Lower leg skin (tissue), 4 donors: ENCODE measurements around the gene DHX30. TPM values are rescaled to one million over a fixed set of nuclear protein-coding genes. Genes with fewer than 3 reads are reported as not detected.

Experiments used
- DNase-seq, 2 donors: peaks; one replicate each; pipeline ENCODE4 v3.0.0-alpha.2; 2019; ENCODE audit warnings: low spot score in 2 of 2
- H3K4me3 ChIP-seq: fragments of 200-600 bp; sonication (generic); 2 replicates; pipeline ENCODE4 v1.5.1; 2017; ENCODE audit warnings: mild to moderate bottlenecking, low read depth; ENCODE audit not compliant: poor library complexity, severe bottlenecking
- POLR2A ChIP-seq, 2 donors: fragments of 450-650 bp; IDR thresholded peaks; one replicate each; pipeline ENCODE4 v1.6.1; 2016 to 2017; ENCODE audit warnings: antibody characterized with exemption in 2 of 2, mild to moderate bottlenecking in 1 of 2, moderate library complexity in 1 of 2
- WGBS, 2 donors: methylation state at CpG; one replicate each; pipeline ENCODE4 v1.1.5; 2018; 5-methylcytosine and 5-hydroxymethylcytosine counted together
- intact Hi-C: fragments of 100-400 bp; cut with DNase I; formaldehyde crosslinking; loops from one replicate; pipeline ENCODE4 v1.15.0; 2023; ENCODE audit warnings: low total_unique reads
- total RNA-seq, 4 donors: library from RNA; depleted of rRNA; stranded (reverse); fragments of >200 nt; gene quantifications; one replicate each; pipeline ENCODE4 v1.1.0, GENCODE V29; 2016
- TF ChIP-seq, protein P1 (sequence below), 3 donors: fragments of 450-650 bp; IDR thresholded peaks; one replicate each; pipeline ENCODE4 v1.5.1; 2016; ENCODE audit warnings: antibody characterized with exemption in 3 of 3, mild to moderate bottlenecking in 3 of 3, moderate library complexity in 2 of 3

Gene DHX30
- total RNA-seq, 4 donors from 2014 or later = 59.0 to 81.0 (median 66.7) TPM

- intact Hi-C loops = loop anchor here (10.0 kb wide), 1 partner anchor 306 kb away; no protein-coding TSS in a partner anchor
- WGBS, 2 donors = 65 to 74% methylated on average over 14 of the region's 14 CpGs
- DNase-seq = no peak
- no peak overlapping the region for H3K4me3 ChIP-seq
- no peak for TF ChIP-seq POLR2A (IDR thresholded peaks at IDR 0.05)
- TF ChIP-seq, protein P1, sequence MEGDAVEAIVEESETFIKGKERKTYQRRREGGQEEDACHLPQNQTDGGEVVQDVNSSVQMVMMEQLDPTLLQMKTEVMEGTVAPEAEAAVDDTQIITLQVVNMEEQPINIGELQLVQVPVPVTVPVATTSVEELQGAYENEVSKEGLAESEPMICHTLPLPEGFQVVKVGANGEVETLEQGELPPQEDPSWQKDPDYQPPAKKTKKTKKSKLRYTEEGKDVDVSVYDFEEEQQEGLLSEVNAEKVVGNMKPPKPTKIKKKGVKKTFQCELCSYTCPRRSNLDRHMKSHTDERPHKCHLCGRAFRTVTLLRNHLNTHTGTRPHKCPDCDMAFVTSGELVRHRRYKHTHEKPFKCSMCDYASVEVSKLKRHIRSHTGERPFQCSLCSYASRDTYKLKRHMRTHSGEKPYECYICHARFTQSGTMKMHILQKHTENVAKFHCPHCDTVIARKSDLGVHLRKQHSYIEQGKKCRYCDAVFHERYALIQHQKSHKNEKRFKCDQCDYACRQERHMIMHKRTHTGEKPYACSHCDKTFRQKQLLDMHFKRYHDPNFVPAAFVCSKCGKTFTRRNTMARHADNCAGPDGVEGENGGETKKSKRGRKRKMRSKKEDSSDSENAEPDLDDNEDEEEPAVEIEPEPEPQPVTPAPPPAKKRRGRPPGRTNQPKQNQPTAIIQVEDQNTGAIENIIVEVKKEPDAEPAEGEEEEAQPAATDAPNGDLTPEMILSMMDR (IDR thresholded peaks at IDR 0.05) = no peak
These were observed 46.3 kb downstream of the DHX30 start for GRCh38 chr3:47849186-47849698.

DNA sequence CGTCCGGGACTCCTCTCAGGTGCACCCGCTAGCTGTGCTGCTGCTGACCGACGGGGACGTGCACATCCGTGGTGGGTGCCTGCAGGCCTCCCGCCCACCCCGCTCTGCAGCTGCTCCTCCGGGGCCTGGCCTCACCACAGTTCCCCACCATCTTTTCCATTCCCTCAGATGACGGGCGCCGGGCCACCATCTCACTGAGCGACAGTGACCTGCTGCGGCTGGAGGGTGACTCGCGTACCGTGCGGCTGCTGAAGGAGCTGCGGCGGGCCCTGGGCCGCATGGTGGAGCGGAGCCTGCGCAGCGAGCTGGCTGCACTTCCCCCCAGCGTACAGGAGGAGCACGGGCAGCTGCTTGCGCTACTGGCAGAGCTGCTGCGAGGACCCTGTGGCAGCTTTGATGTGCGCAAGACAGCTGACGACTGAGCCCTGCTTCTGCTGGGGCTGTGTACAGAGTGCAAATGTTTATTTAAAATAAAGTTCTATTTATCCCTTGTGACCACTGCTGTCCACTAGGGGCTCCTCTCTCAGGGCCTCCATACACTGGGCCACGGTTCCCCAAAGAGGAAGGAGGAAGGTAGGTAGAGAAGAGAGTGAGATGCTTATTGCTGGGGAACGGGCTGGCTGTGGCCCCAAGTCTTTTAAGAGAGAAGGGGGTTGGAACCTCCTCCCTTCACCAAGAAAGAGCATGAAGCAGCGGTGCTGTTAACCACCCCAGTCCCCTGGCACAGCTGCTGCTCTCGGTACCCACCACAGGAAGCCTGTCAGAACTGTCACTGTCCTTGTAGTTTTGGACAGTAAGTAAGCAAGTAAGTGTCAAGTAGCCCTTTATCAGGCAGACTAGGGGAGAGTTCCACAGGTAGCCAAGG is 47.0 kb downstream of the DHX30 start:
- WGBS, 2 donors = 88 to 91% methylated on average over 35 of the region's 35 CpGs
- no peak overlapping the region for H3K4me3 ChIP-seq
- TF ChIP-seq, protein P1 (IDR thresholded peaks at IDR 0.05) = no peak
- TF ChIP-seq POLR2A (IDR thresholded peaks at IDR 0.05) = no peak
- intact Hi-C loops = loop anchor here (10.0 kb wide), 1 partner anchor 305 kb away; no protein-coding TSS in a partner anchor
- no peak for DNase-seq

- H3K4me3 ChIP-seq = no peak overlapping the region
- DNase-seq = no peak
- TF ChIP-seq POLR2A (IDR thresholded peaks at IDR 0.05) = no peak
- TF ChIP-seq, protein P1 (IDR thresholded peaks at IDR 0.05) = no peak
- intact Hi-C loops = no loop called here
- 75 to 77% methylated on average over 12 to 14 of the region's 14 CpGs for WGBS, 2 donors
These were observed 47.8 kb downstream of the DHX30 start for GRCh38 chr3:47850564-47851410.

DNA sequence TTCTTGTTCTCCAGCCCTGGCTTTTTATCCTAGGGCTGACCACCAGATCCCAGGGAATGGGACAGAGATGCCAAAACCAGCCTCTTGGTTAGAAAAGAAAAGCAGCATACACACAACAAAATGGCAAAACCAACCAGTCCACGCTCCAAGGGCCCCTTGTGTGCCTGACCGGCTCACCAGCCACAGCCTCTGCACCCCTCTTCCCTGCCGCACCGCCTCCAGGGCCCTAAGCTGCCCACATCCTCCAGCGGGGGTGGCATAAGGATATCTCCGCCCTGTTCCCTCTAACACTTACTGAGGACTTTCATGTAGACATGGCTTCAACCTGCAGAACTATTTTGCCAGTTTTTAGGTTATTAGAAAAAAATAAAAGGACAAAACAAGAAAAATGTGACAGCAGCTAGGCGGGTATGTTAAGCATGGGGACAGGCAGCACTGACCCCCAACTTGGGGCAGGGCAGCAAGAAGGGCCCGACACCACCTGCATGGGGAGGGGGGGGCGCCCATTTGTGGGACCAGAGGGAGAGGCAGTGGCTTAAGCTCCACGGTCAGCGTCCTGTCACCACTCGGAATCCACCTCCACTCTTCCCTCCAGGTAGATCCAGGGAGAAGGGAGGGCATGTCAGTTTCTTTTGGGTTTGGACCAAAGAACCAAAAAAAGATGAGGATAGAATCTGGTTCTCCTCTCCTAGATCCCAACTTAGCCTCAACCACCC is 49.1 kb downstream of the DHX30 start:
- intact Hi-C loops = no loop called here
- no peak overlapping the region for H3K4me3 ChIP-seq
- no peak for DNase-seq
- WGBS, 2 donors = 90% methylated on average over 12 of the region's 12 CpGs
- TF ChIP-seq, protein P1 (IDR thresholded peaks at IDR 0.05) = no peak
- no peak for TF ChIP-seq POLR2A (IDR thresholded peaks at IDR 0.05)
